Fibroblast of pulmonary artery (primary cell): ENCODE data around the gene GLIS1.

Source experiments
- DNase-seq: peaks from one replicate; pipeline ENCODE4 v3.0.0-alpha.2; 2010; ENCODE audit warnings: low read depth
- H3K4me3 ChIP-seq: replicated peaks from 2 replicates; pipeline ENCODE4 v1.5.1; 2011; ENCODE audit warnings: low read depth, mild to moderate bottlenecking, control low read depth, low read length, moderate library complexity
- CTCF ChIP-seq: IDR thresholded peaks from 2 replicates; pipeline ENCODE4 v1.5.1; 2011; ENCODE audit warnings: mild to moderate bottlenecking, control low read depth, low read length, inconsistent platforms; ENCODE audit errors: missing control alignments

Gene GLIS1

GRCh38 chr1:53699981-53700380 is 39.0 kb downstream of the GLIS1 start:
- no peak overlapping the region for H3K4me3 ChIP-seq
- no peak for DNase-seq
- TF ChIP-seq CTCF, result no peak

- DNase-seq, result no peak
- no peak overlapping the region for H3K4me3 ChIP-seq
- TF ChIP-seq CTCF, result no peak
Observed at GRCh38 chr1:53698384-53698980, 40.5 kb downstream of the GLIS1 start.

GRCh38 chr1:53697721-53698383 is 41.1 kb downstream of the GLIS1 start:
- TF ChIP-seq CTCF, result no peak
- peak; percentile 52 for DNase-seq
- no peak overlapping the region for H3K4me3 ChIP-seq

GRCh38 chr1:53696990-53697389 is 42.0 kb downstream of the GLIS1 start:
- no peak overlapping the region for H3K4me3 ChIP-seq
- DNase-seq, result no peak
- no peak for TF ChIP-seq CTCF

- no peak overlapping the region for H3K4me3 ChIP-seq
- no peak for TF ChIP-seq CTCF
- no peak for DNase-seq
Observed at GRCh38 chr1:53696571-53696970, 42.4 kb downstream of the GLIS1 start.

- no peak for TF ChIP-seq CTCF
Observed at GRCh38 chr1:53696051-53696450, 42.9 kb downstream of the GLIS1 start.

GRCh38 chr1:53695116-53695515 is 43.8 kb downstream of the GLIS1 start:
- no peak overlapping the region for H3K4me3 ChIP-seq
- no peak for DNase-seq
- TF ChIP-seq CTCF, result no peak

More at GRCh38 chr1:53696051-53696450, 42.9 kb downstream of the GLIS1 start:
- no peak for DNase-seq
- no peak overlapping the region for H3K4me3 ChIP-seq
